Suppressor macrophage treated with lipopolysaccharide for 1 hour (primary cell): ENCODE results near the gene SP2.
A peak's percentile ranks its signal among the peaks of the same experiment; 100 is the strongest.

ENCODE experiments used
- DNase-seq, 3 donors: peaks; one replicate each; pipeline ENCODE4 v3.0.0-alpha.2; 2020 to 2022

The SP2 gene

GRCh38 chr17:47953909-47954308, 57.9 kb downstream of the SP2 start:
- no peak for DNase-seq

- DNase-seq, result no peak
Observed at GRCh38 chr17:47955497-47956461, 59.7 kb downstream of the SP2 start.

GRCh38 chr17:47956791-47957590, 61.0 kb downstream of the SP2 start:
- no peak for DNase-seq

GRCh38 chr17:47957591-47958490, 61.8 kb downstream of the SP2 start, which contains the start of gene PRR15L:
TSS of gene PRR15L (minus strand) at chr17:47957883. CDS start at chr17:47953234, 4,649 bp downstream.
- no peak for DNase-seq

- DNase-seq, result no peak
Observed at GRCh38 chr17:47959825-47960655, 64.0 kb downstream of the SP2 start.

- DNase-seq, result no peak
Observed at GRCh38 chr17:47961406-47961805, 65.4 kb downstream of the SP2 start.

- DNase-seq, result no peak
Observed at GRCh38 chr17:47962901-47963300, 66.9 kb downstream of the SP2 start.

GRCh38 chr17:47964856-47965255, 68.8 kb downstream of the SP2 start:
- DNase-seq, result no peak

- no peak for DNase-seq
Observed at GRCh38 chr17:47966079-47966519, 70.1 kb downstream of the SP2 start.

GRCh38 chr17:47967607-47968252, 71.7 kb downstream of the SP2 start:
- peak in 1 of 3 donors; percentile 14 for DNase-seq

GRCh38 chr17:47968836-47969235, 72.8 kb downstream of the SP2 start:
- no peak for DNase-seq

GRCh38 chr17:47969930-47970724, 74.1 kb downstream of the SP2 start:
- DNase-seq, result no peak

- peak; percentile 100 for DNase-seq
Observed at GRCh38 chr17:47970725-47971499, 74.9 kb downstream of the SP2 start, which contains the start of gene CDK5RAP3. TSS of gene CDK5RAP3 (plus strand) at chr17:47971113. CDS start at chr17:47971147, 34 bp downstream.

- no peak for DNase-seq
Observed at GRCh38 chr17:47973541-47973940, 77.5 kb downstream of the SP2 start.

GRCh38 chr17:47975189-47975822, 79.3 kb downstream of the SP2 start:
- no peak for DNase-seq

GRCh38 chr17:47975823-47976205, 79.8 kb downstream of the SP2 start:
- DNase-seq, result no peak

- peak; percentile 72 to 84 (median 81) for DNase-seq
Observed at GRCh38 chr17:47978324-47978723, 82.3 kb downstream of the SP2 start.
